AG09319 (cell line): ENCODE measurements around the gene FRRS1.

Source experiments
- DNase-seq: peaks from one replicate; pipeline ENCODE4 v3.0.0-alpha.2; 2010; ENCODE audit warnings: low read depth; ENCODE audit errors: extremely low read depth
- TF ChIP-seq, protein P1 (sequence below): IDR thresholded peaks from 2 replicates; pipeline ENCODE4 v1.5.1; 2011; ENCODE audit warnings: low read depth, mild to moderate bottlenecking, inconsistent platforms, low read length, moderate library complexity

Gene FRRS1

GRCh38 chr1:99756598-99756997, 9.8 kb downstream of the FRRS1 start:
- no peak for DNase-seq

GRCh38 chr1:99755664-99756063, 10.8 kb downstream of the FRRS1 start:
- TF ChIP-seq, protein P1, sequence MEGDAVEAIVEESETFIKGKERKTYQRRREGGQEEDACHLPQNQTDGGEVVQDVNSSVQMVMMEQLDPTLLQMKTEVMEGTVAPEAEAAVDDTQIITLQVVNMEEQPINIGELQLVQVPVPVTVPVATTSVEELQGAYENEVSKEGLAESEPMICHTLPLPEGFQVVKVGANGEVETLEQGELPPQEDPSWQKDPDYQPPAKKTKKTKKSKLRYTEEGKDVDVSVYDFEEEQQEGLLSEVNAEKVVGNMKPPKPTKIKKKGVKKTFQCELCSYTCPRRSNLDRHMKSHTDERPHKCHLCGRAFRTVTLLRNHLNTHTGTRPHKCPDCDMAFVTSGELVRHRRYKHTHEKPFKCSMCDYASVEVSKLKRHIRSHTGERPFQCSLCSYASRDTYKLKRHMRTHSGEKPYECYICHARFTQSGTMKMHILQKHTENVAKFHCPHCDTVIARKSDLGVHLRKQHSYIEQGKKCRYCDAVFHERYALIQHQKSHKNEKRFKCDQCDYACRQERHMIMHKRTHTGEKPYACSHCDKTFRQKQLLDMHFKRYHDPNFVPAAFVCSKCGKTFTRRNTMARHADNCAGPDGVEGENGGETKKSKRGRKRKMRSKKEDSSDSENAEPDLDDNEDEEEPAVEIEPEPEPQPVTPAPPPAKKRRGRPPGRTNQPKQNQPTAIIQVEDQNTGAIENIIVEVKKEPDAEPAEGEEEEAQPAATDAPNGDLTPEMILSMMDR, result no peak
- DNase-seq, result no peak

More at GRCh38 chr1:99756598-99756997, 9.8 kb downstream of the FRRS1 start:
- TF ChIP-seq, protein P1, result no peak

DNA sequence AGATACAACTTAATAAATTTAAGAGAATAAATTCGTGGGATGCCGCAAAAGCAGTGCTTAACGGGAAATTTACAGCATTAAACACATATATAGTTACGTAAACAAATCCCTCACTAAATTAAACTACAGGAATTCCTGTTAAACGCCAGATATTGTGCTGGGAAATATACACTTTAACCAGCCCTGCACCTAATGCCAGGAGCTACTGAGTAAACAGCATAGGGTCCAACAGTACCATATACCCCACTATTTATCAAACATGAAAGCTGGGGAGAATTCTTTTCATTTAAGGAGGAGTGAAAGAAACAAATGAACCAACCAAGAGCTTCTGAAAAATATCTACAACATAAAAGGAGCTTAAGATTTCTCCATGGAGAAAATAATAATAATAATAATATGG, 11.7 kb downstream of the FRRS1 start:
- TF ChIP-seq, protein P1, result no peak
- no peak for DNase-seq

- DNase-seq, result no peak
- TF ChIP-seq, protein P1, result no peak
Observed at GRCh38 chr1:99754055-99754626, 12.3 kb downstream of the FRRS1 start.

DNA sequence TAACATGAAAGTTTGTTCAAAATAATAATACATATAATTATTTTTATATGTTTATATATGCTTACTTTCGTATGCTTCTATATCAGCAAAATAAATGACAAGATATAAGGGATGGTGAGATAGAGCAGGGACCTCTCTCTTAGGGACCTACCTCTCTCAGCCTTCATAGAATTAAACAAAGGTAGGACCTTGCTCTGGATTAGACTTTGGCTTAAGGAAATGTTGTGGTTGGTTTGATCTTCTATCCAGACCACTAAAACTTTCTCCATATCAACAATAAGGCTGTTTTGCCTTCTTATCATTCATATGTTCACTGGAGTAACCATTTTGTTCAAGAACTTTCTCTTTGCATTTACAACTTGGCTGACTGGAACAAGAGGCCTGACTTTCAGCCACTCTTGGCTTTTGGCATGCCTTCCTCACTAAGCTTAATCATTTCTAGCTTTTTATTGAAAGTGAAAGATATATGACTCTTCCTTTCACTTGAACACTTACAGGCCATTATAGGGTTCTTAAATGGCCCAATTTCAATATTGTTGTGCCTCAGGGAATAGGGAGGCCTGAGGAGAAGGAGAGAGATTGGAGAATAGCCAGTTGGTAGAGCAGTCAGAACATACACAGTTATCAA, 14.4 kb downstream of the FRRS1 start:
- no peak for DNase-seq
- TF ChIP-seq, protein P1, result no peak

DNA sequence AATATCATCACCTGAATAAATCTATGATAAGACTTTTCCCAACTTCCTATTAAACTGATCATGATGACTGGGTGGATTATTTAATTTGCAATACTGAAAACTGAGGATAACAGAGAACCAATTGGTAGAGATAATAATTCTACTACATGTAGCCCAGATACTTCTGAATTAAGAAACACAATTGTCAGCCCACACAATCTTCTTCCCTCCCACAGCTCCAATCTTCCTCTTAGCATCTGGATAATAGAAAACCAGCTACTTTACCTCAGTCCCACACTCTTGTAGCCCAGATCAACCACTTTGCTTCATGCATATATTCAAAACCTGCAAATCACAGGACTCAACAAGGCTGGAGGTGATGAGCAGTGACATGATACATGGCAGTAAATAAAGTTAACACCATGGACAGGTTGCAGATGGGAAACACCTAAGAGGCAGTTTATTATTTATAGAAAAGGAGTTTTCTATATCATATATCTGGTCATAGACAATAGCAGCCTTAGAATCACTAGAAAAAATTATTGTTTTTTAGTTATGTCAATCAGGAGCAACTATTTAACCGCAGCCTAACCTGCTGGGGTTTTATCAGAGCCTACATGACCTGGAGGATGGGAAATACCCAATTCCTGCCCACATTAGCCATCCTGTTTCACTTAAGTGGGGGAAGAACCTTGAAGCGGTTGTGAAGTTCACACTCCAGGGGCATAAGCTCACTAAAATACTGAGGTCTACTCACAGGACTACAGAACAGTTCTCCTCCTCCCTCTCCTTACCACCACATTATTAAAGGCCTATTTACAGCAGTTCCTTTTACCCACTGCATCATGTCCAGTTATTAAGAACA, 16.7 kb downstream of the FRRS1 start:
- TF ChIP-seq, protein P1, result no peak
- DNase-seq, result no peak

GRCh38 chr1:99748419-99748818, 18.0 kb downstream of the FRRS1 start:
- DNase-seq, result no peak

More at GRCh38 chr1:99748419-99748818, 18.0 kb downstream of the FRRS1 start:
- TF ChIP-seq, protein P1, result no peak
